ENCODE measurements around the gene TNNT3. TPM values are rescaled to one million over a fixed set of nuclear protein-coding genes. Genes with fewer than 3 reads are reported as not detected.

The TNNT3 gene
- total RNA-seq, 1 donor from 2014 or later: 3.5 TPM

GRCh38 chr11:1987024-1987423 is 67.5 kb downstream of the TNNT3 start:
- no peak for TF ChIP-seq CTCF (IDR thresholded peaks at IDR 0.05)
- no peak overlapping the region for H3K4me3 Mint-ChIP-seq
- CTCF ChIA-PET: no interaction called here
- intact Hi-C loops (cut with micrococcal nuclease): no loop called here
- H3K9me3 Mint-ChIP-seq: no peaks in the 10 kb centered on the region
- no peaks in the 10 kb centered on the region for H3K4me1 Mint-ChIP-seq
- no peaks in the 10 kb centered on the region for H3K27me3 Mint-ChIP-seq
- DNase-seq (no peak), ATAC-seq (ENCODE audit: low read depth) (no peak)
- no peak overlapping the region for H3K27ac Mint-ChIP-seq
- POLR2A ChIA-PET: no interaction called here
- H3K36me3 Mint-ChIP-seq (ENCODE audit: low read depth): no peaks in the 10 kb centered on the region

- ATAC-seq (ENCODE audit: low read depth): no peak
- Mint-ChIP-seq H3K4me1 (no peaks in the 10 kb centered on the region), H3K27me3 (no peaks in the 10 kb centered on the region), H3K27ac (no peak overlapping the region), H3K9me3 (no peaks in the 10 kb centered on the region), H3K36me3 (ENCODE audit: low read depth) (no peaks in the 10 kb centered on the region), H3K4me3 (no peak overlapping the region)
- DNase-seq: no peak
- CTCF ChIA-PET: no interaction called here
- TF ChIP-seq CTCF (IDR thresholded peaks at IDR 0.05): no peak
- intact Hi-C loops (cut with micrococcal nuclease): no loop called here
- POLR2A ChIA-PET: no interaction called here
Measured at GRCh38 chr11:1988174-1988573, 68.7 kb downstream of the TNNT3 start.

Other genes with a start within 250 kb of the TNNT3 start
- gene KRTAP5-6, start 222.5 kb upstream of the TNNT3 start, total RNA-seq: not detected in 2 replicates
- gene IFITM10, start 169.1 kb upstream of the TNNT3 start, total RNA-seq: not detected in 2 replicates
- gene CTSD, start 155.8 kb upstream of the TNNT3 start, total RNA-seq: 33.2 and 39.2 TPM in 2 replicates
- not detected in 2 replicates for gene SYT8, start 84.7 kb upstream of the TNNT3 start, total RNA-seq
- gene TNNI2, start 80.7 kb upstream of the TNNT3 start, total RNA-seq: 1.0 and 1.5 TPM in 2 replicates
- 301 and 303 TPM in 2 replicates for gene LSP1, start 66.6 kb upstream of the TNNT3 start, total RNA-seq
- gene PRR33, start 27.8 kb upstream of the TNNT3 start, total RNA-seq: 0.16 TPM in 1 of 2 replicates, not detected in the other
- 89.8 and 95.0 TPM in 2 replicates for gene MRPL23, start 27.6 kb downstream of the TNNT3 start, total RNA-seq
- gene H19, start 78.1 kb downstream of the TNNT3 start, total RNA-seq: not detected in 2 replicates
- gene IGF2, start 219.7 kb downstream of the TNNT3 start, total RNA-seq: not detected in 2 replicates
- not detected in 2 replicates for gene INS, start 241.5 kb downstream of the TNNT3 start, total RNA-seq

Measured in activated B cell treated with CpG ODN at 0.5 μM for 24 hours (primary cell).